ENCODE measurements around the gene ARHGAP26. TPM values are rescaled to one million over a fixed set of nuclear protein-coding genes. Genes with fewer than 3 reads are reported as not detected.

Gene ARHGAP26
- polyA plus RNA-seq, 1 donor (not counting 4 experiments of a cell fraction or from before 2014, with no cell fraction given): 3.9 TPM

GRCh38 chr5:143225511-143225910 lies 455.3 kb downstream of the ARHGAP26 start:
- FAIRE-seq: no peak

GRCh38 chr5:143226361-143226760 lies 456.2 kb downstream of the ARHGAP26 start:
- dilution Hi-C loops (cut with MboI; ENCODE audit: extremely low pct_ligation_motif_present, low sequenced_read_pairs): no loop called here
- no peak for FAIRE-seq
- no peak overlapping the region for H3K4me2 ChIP-seq (ENCODE audit: control insufficient read depth, extremely low read depth, insufficient read depth, low read depth, low read length)
- peaks cover 24% of the 10 kb centered on the region for H3K4me1 ChIP-seq (ENCODE audit: control insufficient read depth, extremely low read depth, insufficient read depth, low read length)
- no peaks in the 10 kb centered on the region for H3K79me2 ChIP-seq (ENCODE audit: control insufficient read depth, insufficient read depth, low read length)
- no peaks in the 10 kb centered on the region for H3K36me3 ChIP-seq (ENCODE audit: control insufficient read depth in 2 of 2, extremely low read depth in 1 of 2, insufficient read depth in 2 of 2, low read length in 2 of 2)
- no peak overlapping the region for H2AFZ ChIP-seq (ENCODE audit: control insufficient read depth, low read length)
- H3K9ac ChIP-seq (ENCODE audit: control insufficient read depth, extremely low read depth, insufficient read depth, low read length): no peak overlapping the region
- H3K9me1 ChIP-seq (ENCODE audit: control insufficient read depth, extremely low read depth, insufficient read depth, low read length): no peaks in the 10 kb centered on the region
- no peaks in the 10 kb centered on the region for H3K9me3 ChIP-seq (ENCODE audit: control insufficient read depth, low read depth, low read length)
- H3K4me3 ChIP-seq (ENCODE audit: control insufficient read depth in 2 of 3, extremely low read depth in 1 of 3, insufficient read depth in 2 of 3, low read depth in 1 of 3, low read length in 3 of 3): no peak overlapping the region
- H3K27ac ChIP-seq (ENCODE audit: control insufficient read depth, insufficient read depth, low read length): no peak overlapping the region
- no peaks in the 10 kb centered on the region for H4K20me1 ChIP-seq (ENCODE audit: control insufficient read depth, extremely low read depth, insufficient read depth, low read length)
- no peak for DNase-seq (ENCODE audit: low read depth, low spot score)
- no peak for TF ChIP-seq CTCF (optimal IDR thresholded peaks at IDR 0.05 in 1 of 3, IDR thresholded peaks at IDR 0.05 in 1 of 3, conservative IDR thresholded peaks at IDR 0.05 in 1 of 3; ENCODE audit: extremely low read depth in 1 of 3, insufficient read depth in 2 of 3, low read length in 3 of 3)
- no peak for TF ChIP-seq EZH2 (IDR thresholded peaks at IDR 0.05; ENCODE audit: low read length)
- H3K27me3 ChIP-seq (ENCODE audit: control insufficient read depth, extremely low read depth, insufficient read depth, low read length): no peaks in the 10 kb centered on the region

More at GRCh38 chr5:143225511-143225910, 455.3 kb downstream of the ARHGAP26 start:
- dilution Hi-C loops (cut with MboI; ENCODE audit: extremely low pct_ligation_motif_present, low sequenced_read_pairs): no loop called here
- DNase-seq (ENCODE audit: low read depth, low spot score): no peak
- H3K27ac ChIP-seq (ENCODE audit: control insufficient read depth, insufficient read depth, low read length): no peak overlapping the region
- no peaks in the 10 kb centered on the region for H4K20me1 ChIP-seq (ENCODE audit: control insufficient read depth, extremely low read depth, insufficient read depth, low read length)
- no peaks in the 10 kb centered on the region for H3K79me2 ChIP-seq (ENCODE audit: control insufficient read depth, insufficient read depth, low read length)
- no peaks in the 10 kb centered on the region for H3K9me1 ChIP-seq (ENCODE audit: control insufficient read depth, extremely low read depth, insufficient read depth, low read length)
- no peak overlapping the region for H3K4me2 ChIP-seq (ENCODE audit: control insufficient read depth, extremely low read depth, insufficient read depth, low read depth, low read length)
- no peaks in the 10 kb centered on the region for H3K9me3 ChIP-seq (ENCODE audit: control insufficient read depth, low read depth, low read length)
- no peak overlapping the region for H3K4me3 ChIP-seq (ENCODE audit: control insufficient read depth in 2 of 3, extremely low read depth in 1 of 3, insufficient read depth in 2 of 3, low read depth in 1 of 3, low read length in 3 of 3)
- H3K27me3 ChIP-seq (ENCODE audit: control insufficient read depth, extremely low read depth, insufficient read depth, low read length): no peaks in the 10 kb centered on the region
- H3K9ac ChIP-seq (ENCODE audit: control insufficient read depth, extremely low read depth, insufficient read depth, low read length): no peak overlapping the region
- H3K4me1 ChIP-seq (ENCODE audit: control insufficient read depth, extremely low read depth, insufficient read depth, low read length): peaks cover 21% of the 10 kb centered on the region
- no peak for TF ChIP-seq EZH2 (IDR thresholded peaks at IDR 0.05; ENCODE audit: low read length)
- TF ChIP-seq CTCF (optimal IDR thresholded peaks at IDR 0.05 in 1 of 3, IDR thresholded peaks at IDR 0.05 in 1 of 3, conservative IDR thresholded peaks at IDR 0.05 in 1 of 3; ENCODE audit: extremely low read depth in 1 of 3, insufficient read depth in 2 of 3, low read length in 3 of 3): no peak
- no peak overlapping the region for H2AFZ ChIP-seq (ENCODE audit: control insufficient read depth, low read length)
- no peaks in the 10 kb centered on the region for H3K36me3 ChIP-seq (ENCODE audit: control insufficient read depth in 2 of 2, extremely low read depth in 1 of 2, insufficient read depth in 2 of 2, low read length in 2 of 2)

Data from keratinocyte (primary cell).